GM12878 (cell line): Measurements from ENCODE around the gene TMX4. TPM values are rescaled to one million over a fixed set of nuclear protein-coding genes. Genes with fewer than 3 reads are reported as not detected.

Experiments
- ATAC-seq: fragments of 200-7000 bp; cut with Tn5 transposase; 3 replicates; pipeline ENCODE4 v1.9.1; 2020; ENCODE audit warnings: mild to moderate bottlenecking, moderate library complexity
- BruUV-seq: library from RNA; stranded (reverse); fragments of 400-500 nt; replicated peaks from 2 replicates; lab custom pipeline; 2021; lab: Mats Ljungman, UMichigan
- CTCF ChIA-PET: fragments of 300-600 bp; sonication (Branson Sonifier 250); formaldehyde crosslinking; extraction: SDS; loops from one replicate; lab custom pipeline; 2021; ENCODE audit warnings: inconsistent platforms; lab: Yijun Ruan, JAX
- POLR2A ChIA-PET: fragments of 350-600 bp; formaldehyde crosslinking; extraction: SDS; loops from one replicate; lab custom pipeline; 2021; ENCODE audit warnings: inconsistent platforms; lab: Charles Lee
- RAD21 ChIA-PET: fragments of 300-600 bp; sonication (Branson Sonifier 250); formaldehyde crosslinking; loops from one replicate; lab custom pipeline; 2023; ENCODE audit warnings: antibody characterized with exemption; ENCODE audit not compliant: unreplicated experiment; lab: Charles Lee
- SMC1A ChIA-PET: fragments of 300-600 bp; sonication (Branson Sonifier 250); formaldehyde crosslinking; loops from one replicate; lab custom pipeline; 2023; ENCODE audit not compliant: unreplicated experiment, uncharacterized antibody; lab: Charles Lee
- DNase-seq: peaks from one replicate; pipeline ENCODE4 v3.0.0-alpha.2; 2011; ENCODE audit warnings: low read depth, low spot score
- FAIRE-seq: peaks from 3 replicates; lab custom pipeline; 2011; peaks lifted over from hg19 to GRCh38; lab: Jason Lieb, UNC
- H2AFZ ChIP-seq: 2 replicates; pipeline ENCODE4 v1.6.0; 2011; ENCODE audit warnings: low read depth, low read length, control low read depth; ENCODE audit not compliant: control insufficient read depth
- H3K27ac ChIP-seq: 2 replicates; pipeline ENCODE4 v1.5.1; 2011; ENCODE audit warnings: control low read depth; ENCODE audit not compliant: control insufficient read depth, insufficient read depth
- H3K27me3 ChIP-seq, 2 experiments: replicated peaks in 1 of 2; 2 replicates each; pipeline versions ENCODE4 v1.6.0 to v1.6.1; 2011; ENCODE audit warnings: low read length in 1 of 2; ENCODE audit not compliant: control insufficient read depth in 2 of 2, insufficient read depth in 2 of 2
- H3K36me3 ChIP-seq, 2 experiments: 2 replicates each; pipeline ENCODE4 v1.5.1; 2011; ENCODE audit warnings: low read length in 1 of 2; ENCODE audit not compliant: control insufficient read depth in 2 of 2, insufficient read depth in 2 of 2
- H3K4me1 ChIP-seq: 2 replicates; pipeline ENCODE4 v1.6.1; 2011; ENCODE audit warnings: mild to moderate bottlenecking, low read length, moderate library complexity, mixed read lengths; ENCODE audit not compliant: control insufficient read depth, insufficient read depth
- H3K4me2 ChIP-seq: 2 replicates; pipeline ENCODE4 v1.6.0; 2011; ENCODE audit warnings: control low read depth; ENCODE audit not compliant: control insufficient read depth, insufficient read depth
- H3K4me3 ChIP-seq: fragments of 200-600 bp; sonication (generic); 2 replicates; pipeline ENCODE4 v1.5.1; 2016
- H3K79me2 ChIP-seq: 2 replicates; pipeline ENCODE4 v1.6.0; 2011; ENCODE audit warnings: low read length; ENCODE audit not compliant: control insufficient read depth, insufficient read depth
- H3K9ac ChIP-seq: 2 replicates; pipeline ENCODE4 v1.8.0; 2011; ENCODE audit warnings: low read length, control low read depth, mixed read lengths; ENCODE audit not compliant: control insufficient read depth, insufficient read depth
- H3K9me3 ChIP-seq: replicated peaks from 3 replicates; pipeline ENCODE4 v1.5.1; 2011; ENCODE audit warnings: mild to moderate bottlenecking, low read length; ENCODE audit not compliant: control insufficient read depth, insufficient read depth
- H4K20me1 ChIP-seq: 2 replicates; pipeline ENCODE4 v1.6.0; 2011; ENCODE audit not compliant: control insufficient read depth, insufficient read depth
- BCL11A ChIP-seq: IDR thresholded peaks from 2 replicates; pipeline ENCODE4 v1.6.1; 2011; ENCODE audit warnings: low read depth, low read length
- E2F4 ChIP-seq: IDR thresholded peaks from 2 replicates; pipeline ENCODE4 v1.6.1; 2012; ENCODE audit warnings: low read depth, low read length, improper control_type of control experiment
- ELK1 ChIP-seq: IDR thresholded peaks from 2 replicates; pipeline ENCODE4 v1.6.1; 2012; ENCODE audit warnings: low read depth, low read length, improper control_type of control experiment
- IKZF2 ChIP-seq, 2 experiments: fragments of 450-650 bp; IDR thresholded peaks; 2 replicates each; pipeline ENCODE4 v1.6.1; 2017; ENCODE audit warnings: mild to moderate bottlenecking in 2 of 2, moderate library complexity in 2 of 2
- JUNB ChIP-seq: IDR thresholded peaks from 2 replicates; pipeline ENCODE4 v1.6.1; 2016; ENCODE audit warnings: antibody characterized with exemption, mild to moderate bottlenecking
- RAD21 ChIP-seq: IDR thresholded peaks from 2 replicates; pipeline ENCODE4 v1.6.1; 2011; ENCODE audit warnings: mild to moderate bottlenecking, low read depth, low read length, moderate library complexity; ENCODE audit not compliant: insufficient read depth
- SIX5 ChIP-seq: IDR thresholded peaks from 2 replicates; pipeline ENCODE4 v1.6.1; 2011; ENCODE audit warnings: mild to moderate bottlenecking, low read depth, low read length, moderate library complexity; ENCODE audit not compliant: severe bottlenecking
- ZBTB40 ChIP-seq: fragments of 450-650 bp; IDR thresholded peaks from 2 replicates; pipeline ENCODE4 v1.6.1; 2016; ENCODE audit warnings: mild to moderate bottlenecking, moderate library complexity, borderline replicate concordance
- ZNF207 ChIP-seq: fragments of 450-650 bp; IDR thresholded peaks from 2 replicates; pipeline ENCODE4 v1.6.1; 2014; ENCODE audit warnings: antibody characterized with exemption, mild to moderate bottlenecking, borderline replicate concordance
- ZSCAN29 ChIP-seq: fragments of 450-650 bp; IDR thresholded peaks from 2 replicates; pipeline ENCODE4 v1.6.1; 2017; ENCODE audit warnings: mild to moderate bottlenecking, moderate library complexity
- WGBS: methylation state at CpG from one replicate; pipeline ENCODE4 v1.1.6; 2016; ENCODE audit warnings: low lambda C conversion rate; ENCODE audit not compliant: insufficient replicate concordance, insufficient coverage; ENCODE audit errors: missing lambda C conversion rate; 5-methylcytosine and 5-hydroxymethylcytosine counted together
- in situ Hi-C: fragments of 300-500 bp; cut with MboI; formaldehyde crosslinking; loops from 9 replicates; pipeline ENCODE4 v1.14.3; 2018; ENCODE audit warnings: mixed read lengths
- intact Hi-C: fragments of 100-400 bp; cut with micrococcal nuclease; formaldehyde crosslinking; loops from one replicate; pipeline ENCODE4 v1.14.2; 2022; ENCODE audit not compliant: unreplicated experiment
- polyA plus RNA-seq, 11 experiments: library from polyadenylated mRNA; depleted of rRNA in 4 of 11; unstranded in 6 of 11; stranded (reverse) in 5 of 11; fragments of >200 nt; fragmentation: Nextera tagmentation in 4 of 11; fragmentation: Illumina TruSeq in 1 of 11; extraction: Ambion mirVana in 4 of 11; extraction: Trizol in 1 of 11; gene quantifications; 1 replicate in 1 of 11; 2 replicates in 10 of 11; pipeline versions ENCODE4 v1.2.1 to v1.2.3, GENCODE V29; 2011 to 2016; ENCODE audit warnings: inconsistent platforms in 2 of 11, missing spikeins in 2 of 11, low read depth in 1 of 11
- total RNA-seq, 4 experiments: library from RNA; depleted of rRNA in 3 of 4; stranded (reverse); fragments of >200 nt in 3 of 4; fragmentation: Illumina TruSeq in 1 of 4; extraction: Trizol in 1 of 4; gene quantifications; 2 replicates each; pipeline versions ENCODE4 v1.2.1 to v1.2.3, GENCODE V29; 2013 to 2021

TMX4 gene
- total and polyA plus RNA-seq, 10 of the 15 experiments (the other 5 are each of a cell fraction or from before 2014, with no cell fraction given): 3.9 to 19.9 (median 11.1) TPM

GRCh38 chr20:8008733-8009132, 10.8 kb downstream of the TMX4 start:
- no peak for DNase-seq
- H2AFZ ChIP-seq: no peak overlapping the region
- FAIRE-seq: no peak
- ChIA-PET CTCF (interaction anchor here (1.2 kb wide), 1 partner anchor 13 kb away, joined by 3 read pairs; no protein-coding TSS in a partner anchor), SMC1A (interaction anchor here (1.5 kb wide), 1 partner anchor 35 kb away, joined by 4 read pairs; no protein-coding TSS in a partner anchor), RAD21 (no interaction called here), POLR2A (no interaction called here)
- no peak overlapping the region for H3K27ac ChIP-seq
- no peaks in the 10 kb centered on the region for H3K79me2 ChIP-seq
- no peaks in the 10 kb centered on the region for H3K4me1 ChIP-seq
- BruUV-seq: no TSS peak
- TF ChIP-seq ELK1 (no peak), SIX5 (no peak)
- intact Hi-C loops: no loop called here
- no peak overlapping the region for H3K4me3 ChIP-seq
- in situ Hi-C loops: no loop called here
- no peak overlapping the region for H3K4me2 ChIP-seq
- H3K36me3 ChIP-seq: no peaks in the 10 kb centered on the region; a peak in 1 of 4 replicates
- H4K20me1 ChIP-seq: no peaks in the 10 kb centered on the region
- H3K9me3 ChIP-seq: no peaks in the 10 kb centered on the region
- 98% methylated on average over 2 of the region's 2 CpGs for whole genome bisulfite sequencing
- H3K9ac ChIP-seq: no peak overlapping the region
- no peak for ATAC-seq
- no peaks in the 10 kb centered on the region for H3K27me3 ChIP-seq

GRCh38 chr20:8007490-8007889, 12.1 kb downstream of the TMX4 start:
- FAIRE-seq: no peak
- SMC1A ChIA-PET: interaction anchor here (0.6 to 1.6 kb wide), 5 partner anchors 9 to 71 kb away, joined by 3 to 4 read pairs (median 3); no protein-coding TSS in a partner anchor
- 96% methylated on average over 1 of the region's 1 CpG for WGBS
- in situ Hi-C loops (no loop called here), intact Hi-C loops (no loop called here)
- POLR2A ChIA-PET: no interaction called here
- Histone ChIP-seq H4K20me1 (no peaks in the 10 kb centered on the region), H3K4me1 (no peaks in the 10 kb centered on the region), H3K27ac (no peak overlapping the region), H3K4me2 (no peak overlapping the region), H3K27me3 (no peaks in the 10 kb centered on the region), H3K4me3 (no peak overlapping the region), H3K79me2 (no peaks in the 10 kb centered on the region), H3K9ac (no peak overlapping the region), H2AFZ (no peak overlapping the region), H3K36me3 (no peaks in the 10 kb centered on the region; a peak in 1 of 4 replicates), H3K9me3 (no peaks in the 10 kb centered on the region)
- DNase-seq: no peak
- RAD21 ChIA-PET: no interaction called here
- BruUV-seq: no TSS peak
- CTCF ChIA-PET: interaction anchor here (0.9 to 1.2 kb wide), 3 partner anchors 11 to 36 kb away, joined by 3 read pairs; no protein-coding TSS in a partner anchor
- no peak for ATAC-seq
- TF ChIP-seq E2F4 (no peak), ZBTB40 (no peak), ZSCAN29 (no peak), IKZF2 (IDR thresholded peaks at IDR 0.05) (no peak), ZNF207 (no peak), BCL11A (no peak), JUNB (no peak), RAD21 (no peak)
